ENCODE measurements around the gene EIF2AK3. TPM values are rescaled to one million over a fixed set of nuclear protein-coding genes. Genes with fewer than 3 reads are reported as not detected.
"Not testable (repeated sequence)": the region's sequence is repeated elsewhere in the genome, so short reads cannot be mapped to it uniquely, and the experiment has no call there.

EIF2AK3 gene
- total and polyA plus RNA-seq, 7 donors: 3.0 to 16.6 (median 9.4) TPM

- H3K4me1 ChIP-seq: no peaks in the 10 kb centered on the region
- intact Hi-C loops (cut with DNase I): no loop called here
- 95 to 96% methylated on average over 3 of the region's 3 CpGs for WGBS, 2 donors
- no peak overlapping the region for H3K4me3 ChIP-seq
- no peak for TF ChIP-seq EP300 (IDR thresholded peaks at IDR 0.05)
- TF ChIP-seq CTCF (IDR thresholded peaks at IDR 0.05): no peak
- no peak for TF ChIP-seq POLR2A (IDR thresholded peaks at IDR 0.05)
- no peak for TF ChIP-seq POLR2AphosphoS5 (IDR thresholded peaks at IDR 0.05)
- no peak for DNase-seq
- peaks cover 0 to 57% (median 10%) of the 10 kb centered on the region in 4 donors for H3K36me3 ChIP-seq
- H3K9me3 ChIP-seq: no peaks in the 10 kb centered on the region
- no peak overlapping the region for H3K27ac ChIP-seq
- no peaks in the 10 kb centered on the region for H3K27me3 ChIP-seq
Measured at GRCh38 chr2:88560619-88561307, 66.5 kb downstream of the EIF2AK3 start.

GRCh38 chr2:88557290-88557689, 70.0 kb downstream of the EIF2AK3 start:
- no peaks in the 10 kb centered on the region for H3K27me3 ChIP-seq
- WGBS, 2 donors: 98 to 99% methylated on average over 1 of the region's 1 CpG
- H3K27ac ChIP-seq: no peak overlapping the region
- H3K4me3 ChIP-seq: no peak overlapping the region
- TF ChIP-seq POLR2A (IDR thresholded peaks at IDR 0.05) (no peak), EP300 (IDR thresholded peaks at IDR 0.05) (no peak)
- H3K4me1 ChIP-seq: no peaks in the 10 kb centered on the region
- intact Hi-C loops (cut with DNase I): no loop called here
- no peaks in the 10 kb centered on the region for H3K9me3 ChIP-seq
- peaks cover 0 to 58% (median 9%) of the 10 kb centered on the region in 4 donors for H3K36me3 ChIP-seq
- no peak for DNase-seq

DNA sequence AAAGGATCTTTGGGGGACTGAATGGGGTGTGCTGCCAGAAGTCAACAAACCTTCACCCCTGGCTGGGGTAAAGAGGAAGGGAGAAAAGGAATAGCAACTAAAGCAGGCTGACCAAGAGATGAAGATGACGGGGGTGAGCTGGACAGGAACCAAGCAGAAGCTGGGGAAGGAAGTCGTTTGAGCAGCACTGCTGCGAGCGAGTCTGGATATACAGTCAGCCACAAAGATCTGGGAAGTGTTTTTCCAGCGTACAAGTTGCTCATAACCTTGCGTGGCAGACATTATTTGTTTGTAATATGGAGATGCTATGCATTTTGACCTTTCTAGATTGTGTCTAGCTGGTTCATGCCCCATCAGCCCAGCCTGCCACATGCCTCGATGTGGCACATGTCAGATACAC, 71.2 kb downstream of the EIF2AK3 start:
- H3K27ac ChIP-seq: no peak overlapping the region
- intact Hi-C loops (cut with DNase I): no loop called here
- H3K4me1 ChIP-seq: no peaks in the 10 kb centered on the region
- WGBS, 2 donors: 80 to 91% methylated on average over 7 of the region's 7 CpGs
- no peaks in the 10 kb centered on the region for H3K27me3 ChIP-seq
- H3K4me3 ChIP-seq: no peak overlapping the region
- TF ChIP-seq EP300 (IDR thresholded peaks at IDR 0.05) (no peak), CTCF (IDR thresholded peaks at IDR 0.05) (no peak)
- H3K36me3 ChIP-seq: peaks cover 0 to 46% (median 8%) of the 10 kb centered on the region in 4 donors
- no peaks in the 10 kb centered on the region for H3K9me3 ChIP-seq
- DNase-seq: no peak

GRCh38 chr2:88554189-88554588, 73.1 kb downstream of the EIF2AK3 start:
- 92 to 94% methylated on average over 5 of the region's 5 CpGs for WGBS, 2 donors
- Histone ChIP-seq H3K4me1 (peaks cover 0 to 7% (median 3%) of the 10 kb centered on the region in 4 donors), H3K27ac (no peak overlapping the region), H3K9me3 (no peaks in the 10 kb centered on the region), H3K27me3 (peaks cover 0 to 14% (median 7%) of the 10 kb centered on the region in 3 donors), H3K36me3 (peaks cover 0 to 31% (median 7%) of the 10 kb centered on the region in 4 donors), H3K4me3 (no peak overlapping the region)
- intact Hi-C loops (cut with DNase I): no loop called here
- DNase-seq: no peak
- no peak for TF ChIP-seq CTCF (IDR thresholded peaks at IDR 0.05)
- TF ChIP-seq EP300 (IDR thresholded peaks at IDR 0.05): no peak
- TF ChIP-seq POLR2A (IDR thresholded peaks at IDR 0.05): no peak
- TF ChIP-seq POLR2AphosphoS5 (IDR thresholded peaks at IDR 0.05): no peak

DNA sequence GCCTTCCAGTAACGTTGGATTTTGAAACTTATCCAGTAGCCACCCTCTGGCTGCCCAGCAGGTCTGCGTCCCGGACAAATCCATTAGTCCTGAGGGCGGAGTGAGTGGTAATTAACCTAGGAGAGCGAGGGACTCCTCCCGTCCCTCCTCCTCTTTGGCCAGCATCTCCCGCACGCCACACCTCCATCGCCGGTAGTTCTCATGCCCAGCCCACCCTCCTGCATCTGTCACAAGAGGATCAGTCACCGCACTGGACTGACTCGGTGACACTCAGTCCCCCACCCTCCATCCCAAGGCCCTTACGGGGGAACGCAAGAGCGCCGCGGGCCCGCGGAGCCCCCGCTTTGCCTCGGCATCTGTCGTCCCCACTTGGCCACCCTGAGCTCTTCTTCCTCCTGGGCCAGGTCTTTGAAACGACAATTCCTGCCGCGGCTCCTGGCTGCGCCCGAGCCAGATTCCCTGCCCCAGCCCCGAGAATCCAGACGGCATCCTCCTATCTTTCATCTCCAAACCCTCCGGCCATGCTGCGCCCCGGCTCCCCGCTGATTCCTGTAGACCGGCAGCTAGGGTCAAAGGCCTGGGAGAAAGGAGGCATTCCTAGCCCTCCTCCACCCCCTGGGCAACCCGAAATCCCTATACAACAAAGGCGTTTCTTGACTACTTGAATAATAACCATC, 77.5 kb downstream of the EIF2AK3 start:
- H3K4me1 ChIP-seq: peaks cover 0 to 7% (median 3%) of the 10 kb centered on the region in 4 donors
- no peak overlapping the region for H3K27ac ChIP-seq
- peaks cover 0 to 26% (median 7%) of the 10 kb centered on the region in 3 donors for H3K27me3 ChIP-seq
- TF ChIP-seq POLR2AphosphoS5 (IDR thresholded peaks at IDR 0.05): no peak
- TF ChIP-seq CTCF (IDR thresholded peaks at IDR 0.05): no peak
- no peak for TF ChIP-seq EP300 (IDR thresholded peaks at IDR 0.05)
- TF ChIP-seq POLR2A (IDR thresholded peaks at IDR 0.05): no peak
- intact Hi-C loops (cut with DNase I): no loop called here
- no peaks in the 10 kb centered on the region for H3K36me3 ChIP-seq
- no peaks in the 10 kb centered on the region for H3K9me3 ChIP-seq
- H3K4me3 ChIP-seq: no peak overlapping the region
- DNase-seq: no peak
- WGBS, 2 donors: 11 to 26% methylated on average over 36 of the region's 36 CpGs

GRCh38 chr2:88546291-88546690, 81.0 kb downstream of the EIF2AK3 start:
- H3K4me3 ChIP-seq; H3K36me3 ChIP-seq; DNase-seq; H3K9me3 ChIP-seq; H3K4me1 ChIP-seq; H3K27ac ChIP-seq; intact Hi-C loops (cut with DNase I): not testable (repeated sequence)
- 86 to 87% methylated on average over 4 of the region's 4 CpGs for WGBS, 2 donors
- peaks cover 0 to 26% (median 7%) of the 10 kb centered on the region in 3 donors for H3K27me3 ChIP-seq

Data from sigmoid colon (tissue), 7 donors.